ENCODE data around the gene TMEM132D.

DNA sequence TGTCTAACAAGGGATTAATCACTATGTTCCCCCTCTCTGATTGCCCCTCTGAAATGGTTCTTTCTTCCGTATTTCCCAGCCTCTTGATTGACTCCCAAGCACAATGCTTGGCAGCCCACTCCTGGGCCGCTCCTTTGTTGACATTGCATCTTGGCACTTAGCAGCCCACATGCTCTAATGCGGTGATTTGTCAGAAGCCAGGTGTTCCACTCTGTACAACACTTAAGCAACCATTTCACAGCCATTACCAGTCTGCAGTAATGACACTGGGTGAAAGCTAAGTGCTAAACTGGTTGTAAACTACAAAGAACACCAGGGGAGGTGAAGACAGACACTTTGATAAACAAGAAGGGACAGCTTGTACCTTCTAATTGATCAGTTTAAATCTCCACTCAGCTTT, 353.5 kb downstream of the TMEM132D start:
- no peak for TF ChIP-seq POLR2A (IDR thresholded peaks at IDR 0.05; ENCODE audit: extremely low read depth, insufficient read length)
- TF ChIP-seq, protein P1, sequence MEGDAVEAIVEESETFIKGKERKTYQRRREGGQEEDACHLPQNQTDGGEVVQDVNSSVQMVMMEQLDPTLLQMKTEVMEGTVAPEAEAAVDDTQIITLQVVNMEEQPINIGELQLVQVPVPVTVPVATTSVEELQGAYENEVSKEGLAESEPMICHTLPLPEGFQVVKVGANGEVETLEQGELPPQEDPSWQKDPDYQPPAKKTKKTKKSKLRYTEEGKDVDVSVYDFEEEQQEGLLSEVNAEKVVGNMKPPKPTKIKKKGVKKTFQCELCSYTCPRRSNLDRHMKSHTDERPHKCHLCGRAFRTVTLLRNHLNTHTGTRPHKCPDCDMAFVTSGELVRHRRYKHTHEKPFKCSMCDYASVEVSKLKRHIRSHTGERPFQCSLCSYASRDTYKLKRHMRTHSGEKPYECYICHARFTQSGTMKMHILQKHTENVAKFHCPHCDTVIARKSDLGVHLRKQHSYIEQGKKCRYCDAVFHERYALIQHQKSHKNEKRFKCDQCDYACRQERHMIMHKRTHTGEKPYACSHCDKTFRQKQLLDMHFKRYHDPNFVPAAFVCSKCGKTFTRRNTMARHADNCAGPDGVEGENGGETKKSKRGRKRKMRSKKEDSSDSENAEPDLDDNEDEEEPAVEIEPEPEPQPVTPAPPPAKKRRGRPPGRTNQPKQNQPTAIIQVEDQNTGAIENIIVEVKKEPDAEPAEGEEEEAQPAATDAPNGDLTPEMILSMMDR (IDR thresholded peaks at IDR 0.05; ENCODE audit: low read depth, low read length) = no peak
- TF ChIP-seq, protein P2, sequence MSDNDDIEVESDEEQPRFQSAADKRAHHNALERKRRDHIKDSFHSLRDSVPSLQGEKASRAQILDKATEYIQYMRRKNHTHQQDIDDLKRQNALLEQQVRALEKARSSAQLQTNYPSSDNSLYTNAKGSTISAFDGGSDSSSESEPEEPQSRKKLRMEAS (IDR thresholded peaks at IDR 0.05; ENCODE audit: low read depth, low read length) = no peak
- no peak for TF ChIP-seq MYC (IDR thresholded peaks at IDR 0.05; ENCODE audit: low read depth, low read length)
